ENCODE data around the gene SEC16B. TPM values are rescaled to one million over a fixed set of nuclear protein-coding genes. Genes with fewer than 3 reads are reported as not detected.

Gene SEC16B
- total and polyA plus RNA-seq, 2 of the 13 experiments (the other 11 are each of a cell fraction or from before 2014, with no cell fraction given): 4.6 to 5.8 TPM

DNA sequence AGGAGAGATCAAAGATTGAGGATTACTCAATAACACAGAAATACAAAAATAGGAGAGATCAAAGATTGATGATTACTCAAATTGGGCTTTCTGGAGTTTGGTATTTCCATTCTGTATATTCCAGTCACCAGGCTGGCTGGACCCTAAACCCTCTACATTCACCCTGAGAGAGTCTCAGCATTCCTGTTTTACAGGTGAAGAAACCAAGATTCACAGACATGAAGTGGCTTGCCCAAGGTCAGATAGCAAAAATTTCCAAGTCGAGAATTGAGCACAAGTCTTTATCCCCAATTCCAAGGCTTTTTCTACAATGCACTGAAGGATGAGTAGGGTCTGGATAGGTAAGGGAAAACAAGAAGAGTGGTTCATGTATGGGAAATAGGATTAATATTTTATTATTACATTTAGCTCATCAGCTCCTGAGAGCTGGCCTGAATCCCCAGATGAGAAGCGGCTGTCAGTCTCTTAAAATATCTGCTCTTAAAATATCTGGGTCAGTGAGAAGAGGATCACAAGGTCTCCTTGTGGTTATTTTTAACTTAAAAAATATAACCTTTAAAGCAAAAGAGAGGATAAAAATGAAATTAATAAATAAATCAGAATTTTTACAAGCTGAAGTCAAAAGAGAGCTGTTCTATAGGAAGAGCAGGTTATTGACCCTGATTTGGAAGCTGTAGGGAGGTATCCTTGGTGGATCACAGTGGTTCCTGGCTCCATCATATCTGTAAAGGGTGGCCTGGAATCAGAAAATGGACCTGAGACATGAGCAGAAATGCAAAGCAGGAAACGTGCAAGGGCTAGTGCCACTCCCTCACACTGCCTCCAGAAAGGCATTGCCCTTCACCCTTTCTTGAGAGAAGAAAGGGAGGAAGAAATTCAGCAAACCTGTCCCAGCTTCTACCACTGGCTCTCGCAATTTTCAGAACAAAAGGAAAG, 29.1 kb upstream of the SEC16B start:
- no peak for FAIRE-seq

More for the DNA sequence above, 29.1 kb upstream of the SEC16B start:
- H3K9ac ChIP-seq (ENCODE audit: insufficient read depth, low read depth, low read length): no peak overlapping the region
- ChIA-PET CTCF (ENCODE audit: low intra/inter-chr PET ratio, low total read pairs) (no interaction called here), POLR2A (interaction anchor here (1.6 kb wide), 1 partner anchor 12 kb away, joined by 3 read pairs; no protein-coding TSS in a partner anchor)
- TF ChIP-seq, protein P1, sequence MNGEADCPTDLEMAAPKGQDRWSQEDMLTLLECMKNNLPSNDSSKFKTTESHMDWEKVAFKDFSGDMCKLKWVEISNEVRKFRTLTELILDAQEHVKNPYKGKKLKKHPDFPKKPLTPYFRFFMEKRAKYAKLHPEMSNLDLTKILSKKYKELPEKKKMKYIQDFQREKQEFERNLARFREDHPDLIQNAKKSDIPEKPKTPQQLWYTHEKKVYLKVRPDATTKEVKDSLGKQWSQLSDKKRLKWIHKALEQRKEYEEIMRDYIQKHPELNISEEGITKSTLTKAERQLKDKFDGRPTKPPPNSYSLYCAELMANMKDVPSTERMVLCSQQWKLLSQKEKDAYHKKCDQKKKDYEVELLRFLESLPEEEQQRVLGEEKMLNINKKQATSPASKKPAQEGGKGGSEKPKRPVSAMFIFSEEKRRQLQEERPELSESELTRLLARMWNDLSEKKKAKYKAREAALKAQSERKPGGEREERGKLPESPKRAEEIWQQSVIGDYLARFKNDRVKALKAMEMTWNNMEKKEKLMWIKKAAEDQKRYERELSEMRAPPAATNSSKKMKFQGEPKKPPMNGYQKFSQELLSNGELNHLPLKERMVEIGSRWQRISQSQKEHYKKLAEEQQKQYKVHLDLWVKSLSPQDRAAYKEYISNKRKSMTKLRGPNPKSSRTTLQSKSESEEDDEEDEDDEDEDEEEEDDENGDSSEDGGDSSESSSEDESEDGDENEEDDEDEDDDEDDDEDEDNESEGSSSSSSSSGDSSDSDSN (CRISPR knock-in tag; IDR thresholded peaks at IDR 0.05): no peak
- TF ChIP-seq ZNF773 (CRISPR knock-in tag; IDR thresholded peaks at IDR 0.05; ENCODE audit: borderline replicate concordance) (no peak), ZNF432 (CRISPR knock-in tag; IDR thresholded peaks at IDR 0.05; ENCODE audit: borderline replicate concordance) (no peak), MIER3 (CRISPR knock-in tag; IDR thresholded peaks at IDR 0.05; ENCODE audit: borderline replicate concordance) (no peak), KDM4B (CRISPR knock-in tag; IDR thresholded peaks at IDR 0.05) (no peak), HDAC2 (CRISPR knock-in tag; IDR thresholded peaks at IDR 0.05) (no peak), SIX1 (CRISPR knock-in tag; IDR thresholded peaks at IDR 0.05; ENCODE audit: borderline replicate concordance) (no peak)
- TF ChIP-seq, protein P2, sequence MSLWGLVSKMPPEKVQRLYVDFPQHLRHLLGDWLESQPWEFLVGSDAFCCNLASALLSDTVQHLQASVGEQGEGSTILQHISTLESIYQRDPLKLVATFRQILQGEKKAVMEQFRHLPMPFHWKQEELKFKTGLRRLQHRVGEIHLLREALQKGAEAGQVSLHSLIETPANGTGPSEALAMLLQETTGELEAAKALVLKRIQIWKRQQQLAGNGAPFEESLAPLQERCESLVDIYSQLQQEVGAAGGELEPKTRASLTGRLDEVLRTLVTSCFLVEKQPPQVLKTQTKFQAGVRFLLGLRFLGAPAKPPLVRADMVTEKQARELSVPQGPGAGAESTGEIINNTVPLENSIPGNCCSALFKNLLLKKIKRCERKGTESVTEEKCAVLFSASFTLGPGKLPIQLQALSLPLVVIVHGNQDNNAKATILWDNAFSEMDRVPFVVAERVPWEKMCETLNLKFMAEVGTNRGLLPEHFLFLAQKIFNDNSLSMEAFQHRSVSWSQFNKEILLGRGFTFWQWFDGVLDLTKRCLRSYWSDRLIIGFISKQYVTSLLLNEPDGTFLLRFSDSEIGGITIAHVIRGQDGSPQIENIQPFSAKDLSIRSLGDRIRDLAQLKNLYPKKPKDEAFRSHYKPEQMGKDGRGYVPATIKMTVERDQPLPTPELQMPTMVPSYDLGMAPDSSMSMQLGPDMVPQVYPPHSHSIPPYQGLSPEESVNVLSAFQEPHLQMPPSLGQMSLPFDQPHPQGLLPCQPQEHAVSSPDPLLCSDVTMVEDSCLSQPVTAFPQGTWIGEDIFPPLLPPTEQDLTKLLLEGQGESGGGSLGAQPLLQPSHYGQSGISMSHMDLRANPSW (CRISPR knock-in tag; IDR thresholded peaks at IDR 0.05; ENCODE audit: borderline replicate concordance): no peak
- TF ChIP-seq, protein P3, sequence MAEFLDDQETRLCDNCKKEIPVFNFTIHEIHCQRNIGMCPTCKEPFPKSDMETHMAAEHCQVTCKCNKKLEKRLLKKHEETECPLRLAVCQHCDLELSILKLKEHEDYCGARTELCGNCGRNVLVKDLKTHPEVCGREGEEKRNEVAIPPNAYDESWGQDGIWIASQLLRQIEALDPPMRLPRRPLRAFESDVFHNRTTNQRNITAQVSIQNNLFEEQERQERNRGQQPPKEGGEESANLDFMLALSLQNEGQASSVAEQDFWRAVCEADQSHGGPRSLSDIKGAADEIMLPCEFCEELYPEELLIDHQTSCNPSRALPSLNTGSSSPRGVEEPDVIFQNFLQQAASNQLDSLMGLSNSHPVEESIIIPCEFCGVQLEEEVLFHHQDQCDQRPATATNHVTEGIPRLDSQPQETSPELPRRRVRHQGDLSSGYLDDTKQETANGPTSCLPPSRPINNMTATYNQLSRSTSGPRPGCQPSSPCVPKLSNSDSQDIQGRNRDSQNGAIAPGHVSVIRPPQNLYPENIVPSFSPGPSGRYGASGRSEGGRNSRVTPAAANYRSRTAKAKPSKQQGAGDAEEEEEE (CRISPR knock-in tag; IDR thresholded peaks at IDR 0.05; ENCODE audit: borderline replicate concordance): no peak
- H3K9me3 ChIP-seq (ENCODE audit: low read length): no peaks in the 10 kb centered on the region
- no peaks in the 10 kb centered on the region for H3K36me3 ChIP-seq (replicated peaks in 1 of 2; ENCODE audit: control insufficient read depth in 1 of 2, insufficient read depth in 2 of 2, low read length in 2 of 2)
- no peaks in the 10 kb centered on the region for H3K27me3 ChIP-seq (ENCODE audit: control insufficient read depth in 1 of 2, insufficient read depth in 2 of 2, low read length in 2 of 2)
- 78% methylated on average over 4 of the region's 4 CpGs for WGBS (ENCODE audit: low lambda C conversion rate)
- no TSS peak for BruUV-seq (replicated peaks)
- H3K4me1 ChIP-seq (ENCODE audit: insufficient read depth, low read length): no peaks in the 10 kb centered on the region
- no peak overlapping the region for H3K4me2 ChIP-seq (ENCODE audit: low read depth, low read length)
- no peak overlapping the region for H3K4me3 ChIP-seq (replicated peaks in 1 of 3; ENCODE audit: insufficient read depth in 1 of 3, low read depth in 2 of 3, low read length in 3 of 3)
- in situ Hi-C loops (cut with HindIII; ENCODE audit: extremely low pct_ligation_motif_present, low pct_unique_long_range_greater_than_20kb): no loop called here
- DNase-seq (ENCODE audit: low spot score) (no peak), ATAC-seq (no peak)
- no peak overlapping the region for H2AFZ ChIP-seq (ENCODE audit: low read length)
- H3K27ac ChIP-seq (ENCODE audit: extremely low read length, insufficient read depth, low read length): no peak overlapping the region
- no peaks in the 10 kb centered on the region for H4K20me1 ChIP-seq (ENCODE audit: insufficient read depth, low read length)
- H3K79me2 ChIP-seq (ENCODE audit: insufficient read depth, low read length): no peaks in the 10 kb centered on the region
- intact Hi-C loops (cut with micrococcal nuclease; ENCODE audit: unreplicated experiment): no loop called here

Measured in HepG2 (cell line).